H9 (cell line): ENCODE data around the gene MCL1. TPM values are rescaled to one million over a fixed set of nuclear protein-coding genes. Genes with fewer than 3 reads are reported as not detected.

Source experiments
- DNase-seq: peaks from one replicate; pipeline ENCODE4 v3.0.0-alpha.2; 2017
- H2AFZ ChIP-seq: one replicate; pipeline ENCODE4 v1.6.1; 2013; ENCODE audit warnings: mild to moderate bottlenecking, low read length, control low read depth, moderate library complexity
- H2AK5ac ChIP-seq: 2 replicates; pipeline ENCODE4 v1.6.1; 2013; ENCODE audit warnings: low read length, control low read depth, mixed read lengths; ENCODE audit not compliant: insufficient read length
- H2BK120ac ChIP-seq: one replicate; pipeline ENCODE4 v1.6.1; 2013; ENCODE audit warnings: low read depth, mild to moderate bottlenecking, low read length, control low read depth, inconsistent platforms; ENCODE audit not compliant: poor library complexity, severe bottlenecking
- H2BK12ac ChIP-seq: 2 replicates; pipeline ENCODE4 v1.6.1; 2013; ENCODE audit warnings: low read length, control low read depth, mixed read lengths, low read depth; ENCODE audit not compliant: insufficient read length
- H2BK15ac ChIP-seq: 2 replicates; pipeline ENCODE4 v1.6.1; 2013; ENCODE audit warnings: low read depth, low read length, control low read depth
- H2BK20ac ChIP-seq: one replicate; pipeline ENCODE4 v1.6.1; 2013; ENCODE audit warnings: low read depth, mild to moderate bottlenecking, low read length, control low read depth, inconsistent platforms; ENCODE audit not compliant: poor library complexity, severe bottlenecking
- H2BK5ac ChIP-seq: 2 replicates; pipeline ENCODE4 v1.6.1; 2013; ENCODE audit warnings: low read length, control low read depth, mixed read lengths; ENCODE audit not compliant: insufficient read length
- H3K14ac ChIP-seq: 2 replicates; pipeline ENCODE4 v1.6.1; 2013; ENCODE audit warnings: low read length, control low read depth; ENCODE audit not compliant: insufficient read depth
- H3K18ac ChIP-seq: 2 replicates; pipeline ENCODE4 v1.6.1; 2013; ENCODE audit warnings: low read depth, mild to moderate bottlenecking, mixed read lengths, low read length, control low read depth; ENCODE audit not compliant: insufficient read length
- H3K23ac ChIP-seq: 2 replicates; pipeline ENCODE4 v1.6.1; 2013; ENCODE audit warnings: low read length, control low read depth, mixed read lengths, low read depth; ENCODE audit not compliant: insufficient read length
- H3K23me2 ChIP-seq: 2 replicates; pipeline ENCODE4 v1.6.1; 2013; ENCODE audit warnings: low read depth, mild to moderate bottlenecking, mixed read lengths, low read length, control low read depth; ENCODE audit not compliant: insufficient read length, poor library complexity, severe bottlenecking
- H3K27ac ChIP-seq: 2 replicates; pipeline ENCODE4 v1.5.1; 2013; ENCODE audit warnings: low read length, control low read depth, mixed read lengths, low read depth; ENCODE audit not compliant: insufficient read length
- H3K27me3 ChIP-seq: 2 replicates; pipeline ENCODE4 v1.6.1; 2013; ENCODE audit warnings: low read length, control low read depth, inconsistent platforms; ENCODE audit not compliant: insufficient read depth
- H3K4ac ChIP-seq: 2 replicates; pipeline ENCODE4 v1.6.1; 2013; ENCODE audit warnings: low read depth, mild to moderate bottlenecking, control low read depth, inconsistent platforms, low read length, moderate library complexity
- H3K4me1 ChIP-seq: 2 replicates; pipeline ENCODE4 v1.6.1; 2013; ENCODE audit warnings: low read length, control low read depth, inconsistent platforms; ENCODE audit not compliant: insufficient read depth
- H3K4me2 ChIP-seq: 2 replicates; pipeline ENCODE4 v1.6.1; 2013; ENCODE audit warnings: low read length, control low read depth, mixed read lengths; ENCODE audit not compliant: insufficient read length, insufficient read depth
- H3K56ac ChIP-seq: 2 replicates; pipeline ENCODE4 v1.6.1; 2013; ENCODE audit warnings: low read depth, mild to moderate bottlenecking, mixed read lengths, low read length, control low read depth; ENCODE audit not compliant: insufficient read length
- H3K79me1 ChIP-seq: 2 replicates; pipeline ENCODE4 v1.6.1; 2013; ENCODE audit warnings: low read depth, mild to moderate bottlenecking, moderate library complexity, low read length, control low read depth, inconsistent platforms; ENCODE audit not compliant: insufficient read depth, poor library complexity, severe bottlenecking
- H3K79me2 ChIP-seq: 2 replicates; pipeline ENCODE4 v1.6.1; 2013; ENCODE audit warnings: low read length, control low read depth, inconsistent platforms; ENCODE audit not compliant: insufficient read depth
- H3K9ac ChIP-seq: 2 replicates; pipeline ENCODE4 v1.6.1; 2013; ENCODE audit warnings: low read length, control low read depth, mixed read lengths; ENCODE audit not compliant: insufficient read length; ENCODE audit errors: extremely low read depth
- H3K9me3 ChIP-seq: one replicate; pipeline ENCODE4 v1.6.1; 2013; ENCODE audit warnings: low read depth, low read length, inconsistent platforms; ENCODE audit not compliant: control insufficient read depth
- H3T11ph ChIP-seq: one replicate; pipeline ENCODE4 v1.6.1; 2013; ENCODE audit warnings: mild to moderate bottlenecking, low read length, control low read depth, inconsistent platforms
- H4K20me1 ChIP-seq: one replicate; pipeline ENCODE4 v1.6.1; 2013; ENCODE audit not compliant: control insufficient read depth, insufficient read length, insufficient read depth
- H4K5ac ChIP-seq: 2 replicates; pipeline ENCODE4 v1.6.1; 2013; ENCODE audit warnings: low read depth, mild to moderate bottlenecking, mixed read lengths, low read length, control low read depth; ENCODE audit not compliant: insufficient read length
- H4K8ac ChIP-seq: replicated peaks from 2 replicates; pipeline ENCODE4 v1.6.1; 2013; ENCODE audit warnings: low read length, control low read depth, mixed read lengths, low read depth; ENCODE audit not compliant: insufficient read length
- H4K91ac ChIP-seq: 2 replicates; pipeline ENCODE4 v1.6.1; 2013; ENCODE audit warnings: low read depth, mild to moderate bottlenecking, moderate library complexity, mixed read lengths, low read length, control low read depth; ENCODE audit not compliant: insufficient read length
- H3K27ac Mint-ChIP-seq, 3 experiments: 2 replicates in 2 of 3; 3 replicates in 1 of 3; pipeline ENCODE4 v1.8.0; 2020 to 2021; ENCODE audit warnings: mixed read lengths in 3 of 3, mild to moderate bottlenecking in 1 of 3, moderate library complexity in 1 of 3
- H3K27me3 Mint-ChIP-seq: 2 replicates; pipeline ENCODE4 v1.8.0; 2021; ENCODE audit warnings: low read depth, mild to moderate bottlenecking, moderate library complexity, mixed read lengths
- H3K36me3 Mint-ChIP-seq, 3 experiments: 2 replicates in 2 of 3; 3 replicates in 1 of 3; pipeline ENCODE4 v1.8.0; 2020 to 2021; ENCODE audit warnings: low read depth in 3 of 3, mixed read lengths in 3 of 3; ENCODE audit not compliant: insufficient read depth in 1 of 3
- H3K4me1 Mint-ChIP-seq, 2 experiments: 2 replicates each; pipeline ENCODE4 v1.8.0; 2020; ENCODE audit warnings: mixed read lengths in 2 of 2
- H3K4me3 Mint-ChIP-seq, 2 experiments: 2 replicates in 1 of 2; 3 replicates in 1 of 2; pipeline ENCODE4 v1.8.0; 2020 to 2021; ENCODE audit warnings: mild to moderate bottlenecking in 2 of 2, mixed read lengths in 2 of 2, moderate library complexity in 1 of 2
- H3K9me3 Mint-ChIP-seq, 2 experiments: 2 replicates in 1 of 2; 3 replicates in 1 of 2; pipeline ENCODE4 v1.8.0; 2020; ENCODE audit warnings: mild to moderate bottlenecking in 2 of 2, mixed read lengths in 2 of 2, moderate library complexity in 1 of 2
- CTCF ChIP-seq: fragments of 200-600 bp; sonication (generic); conservative IDR thresholded peaks from 3 replicates; pipeline ENCODE4 v1.8.0; 2021; ENCODE audit warnings: antibody characterized with exemption, mild to moderate bottlenecking
- WGBS: extraction: QIAGEN DNeasy Blood & Tissue Kit; methylation state at CpG from one replicate; pipeline ENCODE4 v1.1.7; 2013; ENCODE audit warnings: missing lambda C conversion rate, low lambda C conversion rate, mixed read lengths; ENCODE audit not compliant: insufficient read length; ENCODE audit errors: extremely low coverage; 5-methylcytosine and 5-hydroxymethylcytosine counted together
- total RNA-seq: library from RNA; stranded (reverse); gene quantifications from 2 replicates; pipeline ENCODE4 v1.2.1, GENCODE V29; 2021

The MCL1 gene
- total RNA-seq, 1 experiment from 2014 or later: 247 TPM

- no peak overlapping the region for H4K91ac ChIP-seq
- H4K8ac ChIP-seq: no peak overlapping the region
- Mint-ChIP-seq H3K9me3 (no peaks in the 10 kb centered on the region), H3K36me3 (peaks cover 0 to 2% (median 0%) of the 10 kb centered on the region in 3 experiments; a peak in 2 of 7 replicates), H3K27ac (no peak overlapping the region), H3K4me1 (peaks cover 6 to 7% of the 10 kb centered on the region in 2 experiments), H3K27me3 (peaks cover 31% of the 10 kb centered on the region), H3K4me3 (no peak overlapping the region)
- H3T11ph ChIP-seq: no peak overlapping the region
- TF ChIP-seq CTCF: no peak
- no peaks in the 10 kb centered on the region for H3K79me1 ChIP-seq
- H2BK120ac ChIP-seq: no peak overlapping the region
- H3K9me3 ChIP-seq: no peaks in the 10 kb centered on the region
- H2BK5ac ChIP-seq: no peak overlapping the region
- no peak overlapping the region for H3K14ac ChIP-seq
- H2BK12ac ChIP-seq: no peak overlapping the region
- no peak overlapping the region for H3K27ac ChIP-seq
- WGBS: no CpG with 5 or more reads among the region's 6 CpGs
- H3K27me3 ChIP-seq: peaks cover 3% of the 10 kb centered on the region; the same call in 1 of the 2 replicates
- H2AK5ac ChIP-seq: no peak overlapping the region
- no peaks in the 10 kb centered on the region for H4K20me1 ChIP-seq
- DNase-seq: no peak
- peaks cover 10% of the 10 kb centered on the region for H3K23me2 ChIP-seq
- H3K18ac ChIP-seq: no peak overlapping the region
- H3K23ac ChIP-seq: no peak overlapping the region
- H3K56ac ChIP-seq: no peak overlapping the region
- H2AFZ ChIP-seq: no peak overlapping the region
- H3K79me2 ChIP-seq: no peaks in the 10 kb centered on the region
- no peak overlapping the region for H3K4ac ChIP-seq
- H3K9ac ChIP-seq: no peak overlapping the region
- no peak overlapping the region for H2BK15ac ChIP-seq
- H4K5ac ChIP-seq: no peak overlapping the region
- H3K4me1 ChIP-seq: no peaks in the 10 kb centered on the region
- no peak overlapping the region for H3K4me2 ChIP-seq
- no peak overlapping the region for H2BK20ac ChIP-seq
These were observed 33.9 kb downstream of the MCL1 start for GRCh38 chr1:150545486-150546032.
